GM19372 (cell line): ENCODE measurements around the gene GNG7.

Experiments used
- ATAC-seq: cut with Tn5 transposase; IDR thresholded peaks from one replicate; pipeline ENCODE4 v1.9.1; 2021; ENCODE audit warnings: mild to moderate bottlenecking, low read depth, moderate library complexity; ENCODE audit not compliant: unreplicated experiment

Gene GNG7

DNA sequence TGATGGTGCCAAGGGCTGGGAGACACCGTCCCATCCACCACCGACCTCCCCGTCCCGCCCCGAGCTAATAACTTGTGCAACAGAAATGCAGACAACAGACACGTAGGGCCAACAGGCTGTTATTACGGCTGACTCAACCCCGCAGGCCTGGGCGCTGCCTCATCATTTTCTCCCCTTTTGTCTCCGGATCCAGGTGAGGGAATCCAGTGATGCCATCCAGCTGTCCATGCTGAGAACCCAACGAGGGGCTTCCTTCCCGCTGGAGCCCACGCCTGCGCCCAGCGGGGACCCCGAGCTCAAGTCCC lies 25.1 kb upstream of the GNG7 start:
- no peak for ATAC-seq

DNA sequence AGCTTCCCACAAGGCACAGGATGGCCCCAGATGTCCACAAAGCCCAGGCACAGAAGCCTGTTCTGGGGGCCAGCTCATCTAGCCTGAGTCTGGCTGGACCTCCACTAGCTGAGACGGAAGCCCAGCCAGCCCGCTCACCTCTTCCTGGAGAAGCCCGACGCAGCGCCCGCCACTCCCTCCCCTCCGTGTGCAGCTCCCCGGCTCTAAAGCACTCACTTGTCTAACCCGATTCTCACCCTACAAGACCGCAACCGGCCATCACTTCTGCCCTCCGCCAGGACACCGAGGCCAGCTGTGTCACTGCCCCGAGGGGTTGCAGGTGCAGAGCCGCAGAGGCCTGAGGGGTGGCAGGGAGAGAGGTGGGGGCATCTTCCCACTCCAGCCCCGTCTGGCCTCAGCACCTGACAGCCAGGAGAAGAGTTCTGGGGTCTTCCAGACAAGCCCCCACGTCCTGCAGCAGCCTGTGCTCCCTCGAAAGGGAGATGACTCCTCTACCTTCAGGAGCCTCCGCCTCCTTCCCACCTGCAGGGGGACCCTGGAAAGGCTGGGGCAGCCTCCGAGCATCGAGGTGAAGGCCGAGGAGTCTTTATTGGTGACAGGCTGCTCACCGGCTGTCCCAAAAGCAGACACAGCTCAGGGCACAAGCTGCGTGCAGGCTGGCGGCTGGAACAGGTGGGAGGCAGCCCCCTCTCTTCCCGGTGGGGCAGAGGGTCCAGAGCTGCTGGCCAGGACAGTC lies 24.6 kb upstream of the GNG7 start:
- no peak for ATAC-seq

DNA sequence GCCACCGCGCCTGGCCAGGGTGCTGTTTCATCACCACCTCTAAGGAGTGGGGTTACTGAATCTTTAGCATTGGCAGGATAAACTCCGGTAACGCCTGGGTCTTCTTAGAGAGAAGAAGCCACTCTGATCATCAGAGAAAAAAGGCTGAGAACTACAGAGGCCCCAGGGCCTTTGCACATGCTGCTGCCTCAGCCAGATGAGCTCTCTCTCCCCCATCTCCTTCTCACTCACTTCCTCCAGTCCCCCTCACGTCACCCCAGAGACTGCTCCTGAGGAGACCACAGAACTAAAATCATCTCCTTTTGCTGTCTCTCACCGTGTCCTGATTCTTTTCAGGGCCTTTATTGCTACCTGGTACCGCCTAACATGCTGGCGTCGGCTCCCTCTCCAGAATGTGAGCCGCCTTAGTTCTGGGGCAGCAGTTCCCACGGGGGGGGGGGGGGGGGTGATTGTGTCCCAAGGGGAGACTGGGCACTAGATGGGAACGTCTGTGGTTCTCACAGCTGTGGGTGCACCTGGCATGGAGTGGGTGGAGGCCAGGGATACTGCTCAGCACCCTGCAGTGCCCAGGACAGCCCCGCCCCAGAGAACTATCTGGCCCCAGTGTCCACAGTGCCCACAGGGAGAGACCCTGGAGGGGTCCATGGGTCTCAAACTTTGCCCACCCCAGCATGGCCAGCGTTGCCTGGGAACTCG lies 23.8 kb upstream of the GNG7 start:
- ATAC-seq = no peak

DNA sequence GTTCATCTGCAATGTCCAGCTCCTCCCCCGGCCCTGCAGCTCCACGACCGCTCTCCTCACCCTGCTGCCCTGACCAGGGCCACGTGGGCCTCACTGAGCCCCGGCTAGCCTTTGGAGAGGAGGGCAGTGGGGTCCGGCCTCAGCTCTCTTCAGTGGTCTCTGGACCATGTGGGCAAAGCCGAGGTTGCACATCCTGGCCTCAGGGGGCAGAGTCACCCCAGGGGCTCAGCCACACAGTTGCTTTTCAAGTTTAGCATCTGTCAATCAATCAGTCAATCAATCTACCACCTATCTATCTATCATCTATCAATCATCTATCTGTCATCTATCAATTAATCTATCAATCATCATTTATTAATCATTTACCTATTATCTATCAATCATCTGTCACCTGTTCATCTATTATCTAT lies 21.7 kb upstream of the GNG7 start:
- no peak for ATAC-seq

DNA sequence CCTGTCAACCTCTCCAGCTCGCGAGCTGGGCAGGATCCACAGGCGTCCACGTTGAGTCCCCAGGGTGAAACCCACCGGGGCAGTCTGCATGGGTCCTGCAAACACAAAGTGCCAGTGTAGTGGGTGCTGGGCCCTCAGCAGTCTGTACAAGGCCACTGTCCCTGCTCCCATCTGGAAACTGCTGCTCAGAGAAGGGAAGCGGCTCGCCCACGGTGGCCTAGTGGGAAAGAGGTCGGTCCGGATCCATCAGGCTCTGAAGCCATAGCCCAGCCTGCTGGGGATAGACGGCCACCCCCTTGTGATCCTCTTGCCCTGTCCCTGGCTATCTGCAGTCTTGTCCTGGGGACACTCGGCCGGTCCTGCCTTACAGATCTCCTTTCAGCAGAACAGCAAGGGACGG lies 21.3 kb upstream of the GNG7 start:
- no peak for ATAC-seq

DNA sequence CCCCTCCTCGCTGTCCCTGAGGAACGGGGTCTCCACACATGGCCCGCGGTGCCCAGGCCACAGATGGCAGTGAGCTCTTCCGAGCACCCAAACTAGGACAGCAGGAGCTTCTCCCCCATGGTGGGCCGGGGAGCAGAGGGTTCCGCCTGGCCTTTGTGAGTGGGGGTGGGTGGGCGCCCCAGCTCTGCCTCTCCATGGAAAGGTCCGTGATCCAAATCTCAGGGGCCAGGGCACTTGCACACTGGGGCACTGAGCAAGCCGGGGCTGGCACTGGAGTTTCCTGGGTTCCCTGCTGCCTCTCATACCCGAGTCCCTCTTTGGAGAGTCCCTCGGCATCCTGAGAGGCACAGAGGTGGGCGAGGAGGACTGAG lies 20.8 kb upstream of the GNG7 start:
- no peak for ATAC-seq

DNA sequence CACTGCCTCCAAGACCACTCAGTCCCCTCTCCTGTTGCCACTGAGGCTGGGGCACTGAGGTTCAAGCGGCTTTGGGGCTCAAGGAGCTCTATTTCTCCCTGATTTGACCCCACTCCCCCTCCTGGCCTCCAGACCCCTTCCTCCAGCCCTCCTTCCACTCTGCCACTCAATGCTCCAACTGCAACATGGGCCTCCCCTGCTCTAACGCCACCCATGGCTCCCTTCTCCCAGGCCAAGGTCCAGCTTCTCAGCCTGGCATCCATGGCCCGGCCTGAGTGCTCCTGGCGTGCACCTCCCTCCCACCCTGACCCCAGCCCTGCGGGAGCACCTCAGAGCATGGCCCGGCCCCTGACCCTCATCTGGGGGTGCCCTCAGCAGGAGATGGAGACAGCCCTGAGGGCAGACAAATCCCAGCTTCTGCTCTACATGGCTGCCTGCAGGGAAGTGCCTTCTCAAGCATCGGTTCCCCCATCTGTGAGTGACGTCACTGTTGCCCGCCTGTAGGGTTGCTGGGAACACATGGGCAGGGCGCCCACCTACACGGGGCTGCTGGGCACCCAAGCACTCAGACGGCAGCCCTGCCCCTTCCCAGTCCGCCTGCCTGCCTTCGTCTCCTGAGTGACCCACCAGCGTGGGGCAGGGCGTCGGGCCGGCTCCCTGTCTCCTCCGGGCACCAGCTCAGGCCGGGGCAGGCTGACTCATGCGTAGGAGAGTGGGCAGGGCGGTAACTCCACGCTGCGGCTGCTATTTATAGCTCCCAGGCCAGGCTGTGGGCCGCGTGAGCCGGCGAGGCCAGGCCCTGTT lies 20.2 kb upstream of the GNG7 start:
- ATAC-seq = no peak

DNA sequence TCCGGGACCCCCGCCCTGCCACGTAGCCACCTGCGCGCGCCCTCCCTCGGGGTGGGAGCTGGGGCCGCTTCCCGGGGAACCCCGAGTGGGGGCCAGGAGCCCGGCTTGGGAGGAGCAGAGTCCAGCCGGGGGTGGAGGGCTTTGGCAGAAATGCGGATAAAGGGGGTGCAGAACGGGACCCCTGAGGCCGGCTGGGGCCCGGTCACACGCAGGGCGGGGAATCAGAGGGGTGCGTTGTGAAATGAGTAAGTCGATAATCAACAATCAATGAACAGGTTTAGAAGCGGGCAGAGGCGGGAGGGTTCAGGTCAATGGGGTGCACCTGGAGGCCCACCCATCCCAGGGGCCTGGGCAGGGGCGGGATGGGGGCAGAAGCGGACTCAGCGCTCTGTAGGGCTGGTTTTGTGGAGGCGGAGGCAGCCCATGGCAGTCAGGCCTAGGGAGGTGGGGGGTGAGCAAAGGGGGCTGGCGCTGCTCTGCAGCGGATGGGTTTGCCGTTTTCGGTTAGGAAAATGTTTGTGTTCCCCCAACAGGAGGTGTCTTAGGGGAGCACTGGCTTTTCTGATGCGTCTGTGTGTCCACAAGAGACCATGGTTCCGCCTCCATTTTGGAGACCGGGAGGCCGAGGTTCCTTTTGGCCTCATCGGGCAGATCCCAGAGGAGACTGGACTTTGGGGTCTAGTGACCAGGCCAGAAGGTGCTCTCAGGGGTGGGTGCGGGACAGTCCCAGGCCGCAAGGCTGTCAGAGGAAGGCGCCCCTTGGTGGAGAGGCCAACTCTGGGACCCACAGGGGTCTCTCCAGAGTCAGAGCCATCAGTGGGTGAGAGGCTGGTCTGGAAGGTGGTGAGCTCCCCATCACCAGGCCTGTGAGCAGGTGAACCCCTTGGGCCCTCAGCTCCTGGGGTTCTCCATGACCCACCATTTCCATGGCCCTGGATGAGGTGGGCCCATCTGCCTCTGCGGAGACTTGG lies 19.4 kb upstream of the GNG7 start:
- ATAC-seq = no peak

DNA sequence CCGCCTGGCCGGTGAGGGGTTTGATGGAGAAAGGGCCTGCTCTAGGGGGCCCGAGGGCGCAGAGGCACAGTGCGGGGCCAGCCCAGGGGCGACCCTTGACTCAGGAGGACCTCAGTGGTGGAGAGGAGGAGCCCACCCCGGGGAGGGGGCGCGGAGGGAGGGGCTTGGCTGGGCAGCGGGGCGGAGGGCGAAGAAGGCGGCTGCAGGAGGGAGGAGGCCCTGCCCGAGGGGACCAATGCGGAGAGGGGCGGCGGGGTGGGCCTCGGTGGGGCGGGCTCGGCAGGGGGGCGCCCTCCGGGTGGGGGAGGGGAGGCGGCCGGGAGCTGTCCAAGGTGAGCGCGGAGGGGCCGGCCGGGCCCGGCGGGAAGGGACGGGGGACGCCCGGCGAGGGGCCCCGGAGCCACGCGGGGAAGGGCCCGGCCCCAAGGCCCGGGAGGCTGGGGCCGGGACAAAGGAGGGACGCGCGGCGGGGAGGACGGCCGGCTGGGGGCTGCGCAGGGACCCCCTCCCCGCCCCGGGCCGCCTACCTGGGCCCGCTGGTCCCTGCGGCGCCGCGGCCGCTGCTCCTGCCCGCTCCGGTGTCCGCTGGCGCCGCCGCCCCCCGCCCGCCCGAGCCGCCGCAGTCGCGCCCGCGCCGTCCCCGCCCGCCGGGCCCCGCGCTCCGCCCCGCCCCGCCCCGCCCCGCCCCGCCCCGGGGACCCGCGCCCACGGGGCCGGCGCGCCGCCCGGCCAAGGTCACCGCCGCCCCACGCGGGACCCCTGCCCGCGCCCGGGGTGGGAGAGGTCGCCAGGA lies 18.5 kb upstream of the GNG7 start, which contains the start of gene DIRAS1:
TSS of gene DIRAS1 (minus strand) at position 596 of the 793 bp plus-strand sequence. CDS start 3,566 bp downstream, outside the sequence.
- ATAC-seq = no peak

DNA sequence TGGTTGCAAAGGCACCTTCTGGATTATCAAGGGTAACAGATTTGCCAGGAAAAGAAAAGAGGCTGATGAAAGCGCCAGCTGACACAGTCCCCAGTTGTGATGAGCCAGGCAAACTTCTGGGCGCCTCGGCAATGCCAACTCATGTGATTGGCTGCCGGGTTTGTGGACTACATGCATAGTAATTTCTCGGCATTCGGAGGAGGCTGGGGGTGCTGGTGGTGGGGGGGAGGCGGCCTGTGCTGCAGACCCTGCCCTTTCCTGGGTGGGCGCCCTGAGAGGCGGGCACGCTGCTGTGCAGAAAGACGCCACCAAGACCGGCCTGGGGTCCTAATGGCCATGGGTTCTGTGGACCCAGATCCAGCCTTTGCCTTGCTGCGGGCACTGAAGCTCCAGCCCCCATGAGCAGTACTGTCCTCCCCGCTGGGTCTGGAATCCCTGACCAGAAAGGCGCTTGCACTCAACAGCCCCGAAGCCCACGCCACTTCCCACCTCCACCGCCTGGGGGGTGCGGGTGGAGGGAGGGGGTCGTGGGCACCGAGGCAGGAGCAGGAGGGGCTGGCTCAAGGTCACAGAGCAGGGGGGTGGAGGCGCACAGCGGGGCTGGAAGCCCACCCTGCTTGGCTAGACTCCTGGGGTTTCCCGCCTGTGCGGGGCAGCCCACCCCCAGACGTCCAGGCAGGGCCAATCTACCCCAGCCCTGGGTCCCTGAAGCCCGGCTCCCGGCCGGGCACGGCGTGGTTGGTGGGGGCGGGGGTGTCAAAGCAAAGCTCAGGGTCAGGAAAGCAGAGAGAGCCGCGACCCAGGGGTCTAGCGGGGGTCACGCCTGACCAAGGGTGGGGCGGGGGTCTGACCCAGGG lies 17.7 kb upstream of the GNG7 start:
- no peak for ATAC-seq

DNA sequence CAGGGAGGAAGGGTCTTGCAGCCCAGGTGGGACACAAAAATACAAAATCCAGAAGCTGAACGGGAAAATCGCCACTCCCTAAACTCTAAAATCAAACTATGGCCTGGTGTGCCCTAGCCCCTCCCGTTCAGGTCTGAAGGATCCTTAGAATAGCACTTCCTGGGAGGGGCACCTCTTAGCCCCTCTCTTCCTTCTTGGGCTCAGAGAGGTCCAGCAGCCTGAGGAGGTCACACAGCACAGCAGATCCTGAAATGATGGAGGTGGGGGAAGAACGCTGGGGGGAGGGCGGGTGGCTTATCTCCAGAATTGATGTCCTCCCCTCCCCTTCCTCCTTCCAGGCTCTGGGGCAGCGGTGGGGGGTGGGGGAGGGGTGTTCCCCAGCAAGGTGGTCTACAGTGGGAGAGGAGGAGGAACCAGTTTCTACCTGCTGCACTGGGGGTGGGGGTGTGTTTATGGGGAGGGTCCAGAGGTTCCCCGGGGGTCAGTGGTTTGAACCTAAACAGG lies 16.8 kb upstream of the GNG7 start:
- ATAC-seq = no peak

DNA sequence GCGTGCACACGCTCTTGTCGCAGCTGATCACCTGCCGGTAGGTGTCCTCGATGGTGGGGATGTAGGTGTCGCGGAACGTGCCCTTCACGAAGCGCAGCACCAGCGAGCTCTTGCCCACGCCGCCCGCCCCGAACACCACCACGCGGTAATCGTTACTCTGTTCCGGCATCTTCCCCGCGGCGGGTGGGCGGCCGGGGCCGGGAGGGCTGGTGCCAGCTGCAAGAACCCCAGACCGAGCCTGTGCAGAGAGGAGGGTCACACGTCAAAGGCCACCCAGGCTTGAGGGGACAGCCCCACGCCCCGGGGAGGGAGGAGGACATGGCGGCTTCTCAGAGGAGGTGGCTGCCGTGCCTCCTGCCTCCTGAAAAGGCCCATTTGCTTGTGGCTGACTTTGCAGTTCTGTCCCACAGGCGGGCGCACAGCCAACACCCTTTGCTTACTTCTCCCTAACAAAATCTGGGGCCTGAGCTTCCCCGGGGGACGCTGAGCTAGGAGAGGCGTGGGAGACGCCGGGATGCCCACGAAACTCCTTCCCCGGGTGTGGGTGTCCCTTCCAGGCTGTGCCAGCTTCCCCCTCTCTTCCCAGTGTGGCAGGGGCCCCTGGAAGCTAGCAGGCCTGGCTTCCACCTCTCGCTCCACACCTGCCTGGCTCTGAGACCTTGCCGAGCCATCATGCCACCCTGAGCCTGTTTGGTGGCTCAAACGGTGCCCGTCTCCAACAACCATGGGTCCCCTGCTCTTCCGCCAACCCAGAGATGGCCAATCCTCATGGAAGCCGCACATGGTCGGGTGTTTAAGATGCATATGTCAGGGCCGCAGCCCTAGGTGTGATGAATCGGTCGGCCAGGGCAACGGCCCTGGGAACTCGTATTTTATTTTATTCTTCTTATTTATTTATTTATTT lies 15.4 kb upstream of the GNG7 start:
- no peak for ATAC-seq

DNA sequence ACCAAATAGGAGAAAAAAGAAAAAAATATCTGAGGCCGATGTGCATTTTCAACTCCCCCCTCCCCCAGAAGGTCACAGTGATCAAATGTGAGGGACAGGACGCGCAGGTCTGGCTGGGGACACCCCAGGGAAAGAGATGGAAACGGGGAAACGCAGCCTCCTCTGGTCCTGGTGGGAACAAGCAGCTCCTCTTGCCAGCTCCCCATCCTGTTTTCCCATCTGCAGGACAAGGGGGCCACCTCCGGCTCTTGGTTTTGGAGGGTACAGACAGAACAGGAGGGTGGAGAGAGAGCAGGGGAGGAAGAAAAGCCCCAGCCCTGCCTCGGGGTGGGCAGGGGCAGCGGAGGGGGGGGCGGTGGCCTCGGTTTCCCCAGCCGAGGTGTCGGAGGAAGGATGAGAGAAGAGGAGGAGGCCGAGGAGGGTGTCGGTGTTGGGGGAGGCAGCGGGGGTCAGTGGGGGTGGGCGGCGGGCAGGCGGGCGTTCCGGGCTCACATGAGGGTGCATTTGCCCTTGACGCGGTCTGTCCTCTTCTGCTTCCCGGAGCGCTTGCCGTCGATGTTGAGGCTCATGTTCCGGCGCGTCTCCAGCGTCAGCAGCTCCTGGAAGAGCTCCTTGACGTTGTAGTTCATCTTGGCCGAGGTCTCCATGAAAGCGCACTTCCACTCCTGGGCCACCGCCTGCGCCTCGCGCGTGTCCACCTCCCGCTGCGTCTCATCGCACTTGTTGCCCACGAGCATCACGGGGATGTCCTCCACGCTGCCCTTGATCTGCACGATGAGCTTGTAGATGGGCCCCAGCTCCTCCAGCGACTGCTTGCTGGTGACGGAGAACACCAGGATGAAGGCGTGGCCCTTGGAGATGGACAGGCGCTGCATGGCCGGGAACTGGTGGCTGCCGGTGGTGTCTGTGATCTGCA lies 14.5 kb upstream of the GNG7 start:
- ATAC-seq = no peak

DNA sequence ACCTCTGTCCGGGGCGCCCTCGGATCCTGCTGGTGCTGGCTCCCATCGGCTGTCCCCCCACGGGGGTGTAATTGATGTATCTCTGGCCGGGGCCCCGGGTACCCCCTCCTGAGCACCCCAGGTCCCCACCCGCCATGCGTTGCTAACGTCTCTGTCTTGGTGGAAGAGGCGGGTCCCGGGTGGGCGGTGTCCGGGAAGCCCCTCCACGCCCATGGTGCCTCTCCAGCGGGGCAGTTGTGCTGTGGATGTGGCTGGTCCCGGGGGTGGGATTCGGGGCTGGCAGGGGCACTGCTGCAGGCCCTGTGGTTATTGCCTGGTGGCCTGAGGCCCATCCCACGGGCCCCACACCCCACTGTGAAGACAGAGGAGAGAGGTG lies 13.8 kb upstream of the GNG7 start:
- no peak for ATAC-seq

DNA sequence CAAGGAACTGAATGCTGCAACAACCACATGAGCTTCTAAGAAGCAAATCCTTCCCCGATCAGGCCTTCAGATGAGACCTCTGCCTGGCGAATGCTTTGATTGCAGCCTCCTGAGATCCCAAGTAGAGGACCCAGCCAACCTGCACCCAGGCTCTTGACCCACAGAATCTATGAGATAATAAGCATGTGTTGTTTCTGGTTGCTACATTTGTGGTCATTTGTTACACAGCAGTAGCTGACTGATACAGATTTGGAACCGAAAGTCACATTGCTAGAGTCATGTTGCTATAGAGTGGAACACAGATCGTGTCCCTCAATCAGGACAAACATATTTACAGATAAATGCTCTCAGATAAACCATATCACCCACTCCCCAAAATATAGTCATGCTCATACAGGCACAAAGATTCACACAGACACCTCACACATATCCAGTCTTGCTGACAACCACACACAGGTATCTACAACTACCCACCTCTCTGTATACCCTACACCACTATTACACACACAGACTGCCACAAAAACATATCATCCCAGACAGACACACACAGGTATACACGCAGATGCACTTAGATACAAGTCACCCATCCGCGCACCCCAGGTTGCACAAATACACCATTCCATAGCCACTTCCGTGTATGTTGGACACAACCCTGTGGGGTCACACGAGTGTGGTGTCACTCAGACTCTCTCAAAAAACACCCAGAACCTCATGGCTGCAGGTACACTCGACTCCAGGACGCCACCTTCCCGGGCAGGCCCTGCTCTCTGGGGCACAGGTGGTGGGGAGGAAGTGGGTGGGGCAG lies 13.2 kb upstream of the GNG7 start:
- no peak for ATAC-seq
